HepG2 (cell line): ENCODE results near the gene GPATCH11. TPM values are rescaled to one million over a fixed set of nuclear protein-coding genes. Genes with fewer than 3 reads are reported as not detected.
A peak's percentile ranks its signal among the peaks of the same experiment; 100 is the strongest.

ENCODE experiments used
- ATAC-seq: fragments of 200-7000 bp; cut with Tn5 transposase; 3 replicates; pipeline ENCODE4 v1.9.1; 2020; ENCODE audit warnings: mild to moderate bottlenecking, moderate library complexity
- BruUV-seq: library from RNA; stranded (reverse); fragments of 400-500 nt; replicated peaks from 2 replicates; lab custom pipeline; 2021; lab: Mats Ljungman, UMichigan
- CTCF ChIA-PET: fragments of 300-600 bp; formaldehyde crosslinking; extraction: SDS; loops from one replicate; lab custom pipeline; 2021; ENCODE audit warnings: low total read pairs, inconsistent platforms, low intra/inter-chr PET ratio; lab: Yijun Ruan, JAX
- POLR2A ChIA-PET: fragments of 350-600 bp; sonication (Branson Sonifier 250); formaldehyde crosslinking; loops from one replicate; lab custom pipeline; 2020; ENCODE audit warnings: antibody characterized with exemption, inconsistent platforms; lab: Yijun Ruan, JAX
- DNase-seq: peaks from one replicate; pipeline ENCODE4 v3.0.0-alpha.2; 2015; ENCODE audit warnings: low spot score
- FAIRE-seq: peaks from 3 replicates; lab custom pipeline; 2011; peaks lifted over from hg19 to GRCh38; lab: Jason Lieb, UNC
- H2AFZ ChIP-seq: one replicate; pipeline ENCODE4 v1.6.1; 2011; ENCODE audit warnings: low read length, inconsistent platforms
- H3K27ac ChIP-seq: fragments of 300-600 bp; 3 replicates; pipeline ENCODE4 v1.8.0; 2011; ENCODE audit warnings: mixed run types, mild to moderate bottlenecking, mixed read lengths, low read length, inconsistent platforms; ENCODE audit not compliant: insufficient read depth; ENCODE audit errors: extremely low read length
- H3K27me3 ChIP-seq, 2 experiments: fragments of 200-600 bp in 1 of 2; 2 replicates in 1 of 2; 3 replicates in 1 of 2; pipeline versions ENCODE4 v1.6.0 to v1.8.0; 2011; ENCODE audit warnings: low read length in 2 of 2, mild to moderate bottlenecking in 2 of 2, moderate library complexity in 2 of 2, inconsistent platforms in 1 of 2; ENCODE audit not compliant: insufficient read depth in 2 of 2, control insufficient read depth in 1 of 2
- H3K36me3 ChIP-seq, 2 experiments: fragments of 200-600 bp in 1 of 2; replicated peaks in 1 of 2; 2 replicates in 1 of 2; 3 replicates in 1 of 2; pipeline versions ENCODE4 v1.5.1 to v1.8.0; 2011; ENCODE audit warnings: low read length in 2 of 2, inconsistent platforms in 1 of 2; ENCODE audit not compliant: insufficient read depth in 2 of 2, control insufficient read depth in 1 of 2
- H3K4me1 ChIP-seq: 2 replicates; pipeline ENCODE4 v1.5.1; 2012; ENCODE audit warnings: low read length, inconsistent platforms; ENCODE audit not compliant: insufficient read depth
- H3K4me2 ChIP-seq: 2 replicates; pipeline ENCODE4 v1.6.0; 2011; ENCODE audit warnings: low read depth, low read length, inconsistent platforms
- H3K4me3 ChIP-seq, 3 experiments: fragments of 200-600 bp in 1 of 3; sonication (generic), shearing (Covaris generic) in 1 of 3; replicated peaks in 1 of 3; 2 replicates each; pipeline ENCODE4 v1.5.1; 2011 to 2016; ENCODE audit warnings: low read length in 3 of 3, inconsistent platforms in 2 of 3, low read depth in 2 of 3, mild to moderate bottlenecking in 2 of 3, control low read depth in 1 of 3, mixed read lengths in 1 of 3; ENCODE audit not compliant: insufficient read depth in 1 of 3
- H3K79me2 ChIP-seq: one replicate; pipeline ENCODE4 v1.6.1; 2011; ENCODE audit warnings: low read length, inconsistent platforms; ENCODE audit not compliant: insufficient read depth
- H3K9ac ChIP-seq: 2 replicates; pipeline ENCODE4 v1.6.0; 2011; ENCODE audit warnings: mild to moderate bottlenecking, low read depth, low read length, inconsistent platforms; ENCODE audit not compliant: insufficient read depth
- H3K9me3 ChIP-seq: 2 replicates; pipeline ENCODE4 v1.5.1; 2012; ENCODE audit warnings: mild to moderate bottlenecking, low read length
- H4K20me1 ChIP-seq: 2 replicates; pipeline ENCODE4 v1.6.0; 2011; ENCODE audit warnings: inconsistent platforms, mild to moderate bottlenecking, low read length, moderate library complexity; ENCODE audit not compliant: insufficient read depth
- BRCA1 ChIP-seq: sonication (generic); formaldehyde crosslinking; IDR thresholded peaks from 2 replicates; pipeline ENCODE4 v1.4.0; 2020; ENCODE audit warnings: missing genetic modification reagents
- DZIP1 ChIP-seq: sonication (generic); formaldehyde crosslinking; IDR thresholded peaks from 2 replicates; pipeline ENCODE4 v1.5.0; 2020; ENCODE audit warnings: mild to moderate bottlenecking, missing genetic modification reagents
- HOXD1 ChIP-seq: sonication (generic); formaldehyde crosslinking; IDR thresholded peaks from 2 replicates; pipeline ENCODE4 v1.5.0; 2020; ENCODE audit warnings: missing genetic modification reagents
- SMC3 ChIP-seq: IDR thresholded peaks from 2 replicates; pipeline ENCODE4 v1.6.1; 2011; ENCODE audit warnings: low read length, improper control_type of control experiment
- ZNF546 ChIP-seq: sonication (generic); formaldehyde crosslinking; conservative IDR thresholded peaks from 2 replicates; pipeline ENCODE4 v1.8.1; 2023; ENCODE audit warnings: mild to moderate bottlenecking, missing genetic modification reagents
- ZNF775 ChIP-seq: sonication (generic); formaldehyde crosslinking; IDR thresholded peaks from 2 replicates; pipeline ENCODE4 v1.4.0; 2020; ENCODE audit warnings: missing genetic modification reagents, mild to moderate bottlenecking, moderate library complexity, borderline replicate concordance
- ZSCAN9 ChIP-seq: IDR thresholded peaks from 2 replicates; pipeline ENCODE4 v1.6.1; 2016; ENCODE audit warnings: borderline replicate concordance
- WGBS: methylation state at CpG from one replicate; pipeline ENCODE4 v1.1.6; 2017; ENCODE audit warnings: low lambda C conversion rate; 5-methylcytosine and 5-hydroxymethylcytosine counted together
- in situ Hi-C: cut with HindIII; loops from 2 replicates; pipeline ENCODE4 v1.10.0; 2017; ENCODE audit warnings: low pct_unique_long_range_greater_than_20kb; ENCODE audit not compliant: extremely low pct_ligation_motif_present
- intact Hi-C: fragments of 100-400 bp; cut with micrococcal nuclease; formaldehyde crosslinking; loops from one replicate; pipeline ENCODE4 v1.10.0; 2022; ENCODE audit not compliant: unreplicated experiment
- polyA plus RNA-seq, 8 experiments: library from polyadenylated mRNA; depleted of rRNA in 3 of 8; stranded (reverse) in 7 of 8; unstranded in 1 of 8; fragments of >200 nt; fragmentation: Illumina TruSeq in 4 of 8; extraction: Trizol in 4 of 8; gene quantifications; 2 replicates each; pipeline versions ENCODE4 v1.2.1 to v1.2.3, GENCODE V29; 2011 to 2016; ENCODE audit warnings: low read depth in 4 of 8, missing spikeins in 1 of 8, mixed read lengths in 1 of 8; ENCODE audit not compliant: insufficient read depth in 1 of 8
- total RNA-seq, 5 experiments: library from RNA; depleted of rRNA; stranded (reverse); fragments of >200 nt; fragmentation: Illumina TruSeq; extraction: Trizol; gene quantifications; 2 replicates each; pipeline ENCODE4 v1.2.3, GENCODE V29; 2016; ENCODE audit warnings: low read depth in 1 of 5
- TF ChIP-seq, protein P1 (sequence below): sonication (generic); formaldehyde crosslinking; IDR thresholded peaks from 2 replicates; pipeline ENCODE4 v1.4.0; 2020; ENCODE audit warnings: missing genetic modification reagents, mild to moderate bottlenecking, borderline replicate concordance

GPATCH11 gene
- total and polyA plus RNA-seq, 2 of the 13 experiments (the other 11 are each of a cell fraction or from before 2014, with no cell fraction given), result 3.8 to 8.7 TPM

DNA sequence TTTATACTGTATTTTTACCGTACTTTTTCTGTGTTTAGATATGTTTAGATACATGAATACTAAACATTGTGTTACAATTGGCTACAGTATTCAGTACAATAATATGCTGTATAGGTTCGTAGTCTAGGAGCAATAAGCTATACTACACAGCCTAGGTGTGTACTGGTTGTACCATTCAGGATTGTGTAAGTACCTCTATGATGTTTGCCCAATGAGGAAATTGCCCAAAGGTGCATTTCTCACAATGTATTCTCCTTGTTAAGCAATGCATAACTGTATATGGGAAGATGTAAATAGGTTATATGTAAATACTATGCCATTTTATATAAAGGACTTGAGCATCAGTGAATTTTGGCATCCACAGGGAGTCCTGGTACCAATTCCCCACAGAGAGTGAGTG lies 61.7 kb downstream of the GPATCH11 start:
- ChIA-PET POLR2A (interaction anchor here (1.2 kb wide), 1 partner anchor 11 kb away, joined by 3 read pairs; the partner anchor contains the start of gene EIF2AK2), CTCF (no interaction called here)
- H4K20me1 ChIP-seq, result no peaks in the 10 kb centered on the region
- 95% methylated on average over 2 of the region's 2 CpGs for WGBS
- H3K79me2 ChIP-seq, result peaks cover 19% of the 10 kb centered on the region
- no peak overlapping the region for H2AFZ ChIP-seq
- no TSS peak for BruUV-seq
- peak; percentile 27; the same call in 1 of the 3 replicates for ATAC-seq
- FAIRE-seq, result no peak
- no peak overlapping the region for H3K4me2 ChIP-seq
- no peaks in the 10 kb centered on the region for H3K27me3 ChIP-seq
- in situ Hi-C loops (no loop called here), intact Hi-C loops (no loop called here)
- no peak overlapping the region for H3K9ac ChIP-seq
- no peak for DNase-seq
- no peak for TF ChIP-seq DZIP1 (CRISPR knock-in tag)
- no peak for TF ChIP-seq SMC3
- TF ChIP-seq, protein P1, sequence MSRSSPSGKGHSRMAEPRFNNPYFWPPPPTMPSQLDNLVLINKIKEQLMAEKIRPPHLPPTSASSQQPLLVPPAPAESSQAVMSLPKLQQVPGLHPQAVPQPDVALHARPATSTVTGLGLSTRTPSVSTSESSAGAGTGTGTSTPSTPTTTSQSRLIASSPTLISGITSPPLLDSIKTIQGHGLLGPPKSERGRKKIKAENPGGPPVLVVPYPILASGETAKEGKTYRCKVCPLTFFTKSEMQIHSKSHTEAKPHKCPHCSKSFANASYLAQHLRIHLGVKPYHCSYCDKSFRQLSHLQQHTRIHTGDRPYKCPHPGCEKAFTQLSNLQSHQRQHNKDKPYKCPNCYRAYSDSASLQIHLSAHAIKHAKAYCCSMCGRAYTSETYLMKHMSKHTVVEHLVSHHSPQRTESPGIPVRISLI, result no peak
- TF ChIP-seq ZNF775 (CRISPR knock-in tag), result no peak
- TF ChIP-seq HOXD1, result no peak
- TF ChIP-seq BRCA1 (CRISPR knock-in tag), result no peak
- TF ChIP-seq ZSCAN9 (CRISPR knock-in tag), result no peak
- no peak for TF ChIP-seq ZNF546 (CRISPR knock-in tag)
- no peaks in the 10 kb centered on the region for H3K9me3 ChIP-seq
- H3K36me3 ChIP-seq, result peaks cover 16 to 68% of the 10 kb centered on the region in 2 experiments
- H3K4me3 ChIP-seq, result no peak overlapping the region
- H3K4me1 ChIP-seq, result peaks cover 16% of the 10 kb centered on the region
- no peak overlapping the region for H3K27ac ChIP-seq
